ENCODE results near the gene FILIP1L.

- TF ChIP-seq CTCF (conservative IDR thresholded peaks at IDR 0.05) (no peak), ZFX (IDR thresholded peaks at IDR 0.05) (no peak)
These were observed 20.5 kb downstream of the FILIP1L start for GRCh38 chr3:100093831-100094230.
